ENCODE data around the gene DTD1. TPM values are rescaled to one million over a fixed set of nuclear protein-coding genes. Genes with fewer than 3 reads are reported as not detected.

Gene DTD1
- total RNA-seq, 1 experiment from 2014 or later = 109 TPM

GRCh38 chr20:18623156-18623910 is 35.5 kb downstream of the DTD1 start:
- no peaks in the 10 kb centered on the region for H3K27me3 Mint-ChIP-seq (ENCODE audit: insufficient read depth, unreplicated experiment)
- H3K4me3 ChIP-seq (ENCODE audit: low read depth, low read length) = no peak overlapping the region
- no peaks in the 10 kb centered on the region for H3K27me3 ChIP-seq (replicated peaks; ENCODE audit: control insufficient read depth, insufficient read depth, low read length)
- H3K9me3 Mint-ChIP-seq (ENCODE audit: unreplicated experiment) = no peaks in the 10 kb centered on the region
- no peak for TF ChIP-seq CTCF (IDR thresholded peaks at IDR 0.05; ENCODE audit: insufficient read depth in 1 of 2, low read depth in 1 of 2, low read length in 1 of 2, severe bottlenecking in 1 of 2, unreplicated experiment in 1 of 2)
- H3K4me3 Mint-ChIP-seq (ENCODE audit: unreplicated experiment) = no peak overlapping the region
- POLR2A ChIA-PET = no interaction called here
- no peaks in the 10 kb centered on the region for H3K4me1 Mint-ChIP-seq (ENCODE audit: low read depth, unreplicated experiment)
- no TSS peak for BruUV-seq (replicated peaks)
- no peaks in the 10 kb centered on the region for H3K9me3 ChIP-seq
- peaks cover 8% of the 10 kb centered on the region for H3K36me3 Mint-ChIP-seq (ENCODE audit: insufficient read depth, unreplicated experiment)
- CTCF ChIA-PET = no interaction called here
- no peak overlapping the region for H3K27ac Mint-ChIP-seq (ENCODE audit: unreplicated experiment)
- intact Hi-C loops (cut with micrococcal nuclease; ENCODE audit: unreplicated experiment) = no loop called here
- DNase-seq = no peak
- no peaks in the 10 kb centered on the region for H3K4me1 ChIP-seq
- no peaks in the 10 kb centered on the region for H3K36me3 ChIP-seq (ENCODE audit: control insufficient read depth, insufficient read depth, low read length)

- H3K4me3 Mint-ChIP-seq (ENCODE audit: unreplicated experiment) = no peak overlapping the region
- no peak for TF ChIP-seq CTCF (IDR thresholded peaks at IDR 0.05; ENCODE audit: insufficient read depth in 1 of 2, low read depth in 1 of 2, low read length in 1 of 2, severe bottlenecking in 1 of 2, unreplicated experiment in 1 of 2)
- peaks cover 8% of the 10 kb centered on the region for H3K36me3 Mint-ChIP-seq (ENCODE audit: insufficient read depth, unreplicated experiment)
- Histone ChIP-seq H3K4me3 (ENCODE audit: low read depth, low read length) (no peak overlapping the region), H3K4me1 (no peaks in the 10 kb centered on the region), H3K9me3 (no peaks in the 10 kb centered on the region), H3K36me3 (ENCODE audit: control insufficient read depth, insufficient read depth, low read length) (no peaks in the 10 kb centered on the region), H3K27me3 (replicated peaks; ENCODE audit: control insufficient read depth, insufficient read depth, low read length) (no peaks in the 10 kb centered on the region)
- DNase-seq = no peak
- BruUV-seq (replicated peaks) = no TSS peak
- H3K27me3 Mint-ChIP-seq (ENCODE audit: insufficient read depth, unreplicated experiment) = no peaks in the 10 kb centered on the region
- no peak overlapping the region for H3K27ac Mint-ChIP-seq (ENCODE audit: unreplicated experiment)
- CTCF ChIA-PET = no interaction called here
- intact Hi-C loops (cut with micrococcal nuclease; ENCODE audit: unreplicated experiment) = no loop called here
- no peaks in the 10 kb centered on the region for H3K4me1 Mint-ChIP-seq (ENCODE audit: low read depth, unreplicated experiment)
- POLR2A ChIA-PET = no interaction called here
- H3K9me3 Mint-ChIP-seq (ENCODE audit: unreplicated experiment) = no peaks in the 10 kb centered on the region
Measured at GRCh38 chr20:18624948-18625347, 37.1 kb downstream of the DTD1 start.

- Mint-ChIP-seq H3K27me3 (ENCODE audit: insufficient read depth, unreplicated experiment) (no peaks in the 10 kb centered on the region), H3K36me3 (ENCODE audit: insufficient read depth, unreplicated experiment) (peaks cover 8% of the 10 kb centered on the region), H3K4me3 (ENCODE audit: unreplicated experiment) (no peak overlapping the region), H3K4me1 (ENCODE audit: low read depth, unreplicated experiment) (peaks cover 6% of the 10 kb centered on the region), H3K9me3 (ENCODE audit: unreplicated experiment) (no peaks in the 10 kb centered on the region), H3K27ac (ENCODE audit: unreplicated experiment) (no peak overlapping the region)
- H3K4me3 ChIP-seq (ENCODE audit: low read depth, low read length) = no peak overlapping the region
- no peaks in the 10 kb centered on the region for H3K4me1 ChIP-seq
- BruUV-seq (replicated peaks) = no TSS peak
- H3K36me3 ChIP-seq (ENCODE audit: control insufficient read depth, insufficient read depth, low read length) = no peaks in the 10 kb centered on the region
- no peaks in the 10 kb centered on the region for H3K9me3 ChIP-seq
- POLR2A ChIA-PET = no interaction called here
- no peak for DNase-seq
- TF ChIP-seq CTCF (IDR thresholded peaks at IDR 0.05; ENCODE audit: insufficient read depth in 1 of 2, low read depth in 1 of 2, low read length in 1 of 2, severe bottlenecking in 1 of 2, unreplicated experiment in 1 of 2) = no peak
- H3K27me3 ChIP-seq (replicated peaks; ENCODE audit: control insufficient read depth, insufficient read depth, low read length) = no peaks in the 10 kb centered on the region
- CTCF ChIA-PET = interaction anchor here (1.5 kb wide), 1 partner anchor 278 kb away, joined by 3 read pairs; no protein-coding TSS in a partner anchor
- intact Hi-C loops (cut with micrococcal nuclease; ENCODE audit: unreplicated experiment) = no loop called here
Measured at GRCh38 chr20:18625907-18626655, 38.2 kb downstream of the DTD1 start.

Data from Caco-2 (cell line).